PC-3 (cell line): Measurements from ENCODE around the gene LIM2. TPM values are rescaled to one million over a fixed set of nuclear protein-coding genes. Genes with fewer than 3 reads are reported as not detected.

Experiments used
- ATAC-seq: fragments of 200-7000 bp; cut with Tn5 transposase; 2 replicates; pipeline ENCODE4 v1.9.1; 2020; ENCODE audit warnings: mild to moderate bottlenecking, moderate library complexity
- BruUV-seq: library from RNA; stranded (reverse); fragments of 400-500 nt; replicated peaks from 2 replicates; lab custom pipeline; 2021; lab: Mats Ljungman, UMichigan
- CTCF ChIA-PET: fragments of 300-600 bp; sonication (Branson Sonifier 250); formaldehyde crosslinking; loops from one replicate; lab custom pipeline; 2022; ENCODE audit warnings: antibody characterized with exemption; lab: Charles Lee
- POLR2A ChIA-PET: fragments of 300-600 bp; sonication (Branson Sonifier 250); formaldehyde crosslinking; loops from one replicate; lab custom pipeline; 2022; ENCODE audit warnings: antibody characterized with exemption; ENCODE audit not compliant: unreplicated experiment; lab: Charles Lee
- DNase-seq: peaks from one replicate; pipeline ENCODE4 v3.0.0-alpha.2; 2015
- H2AFZ ChIP-seq: fragments of 300-600 bp; sonication (generic); 2 replicates; pipeline ENCODE4 v1.6.0; 2016; ENCODE audit warnings: antibody characterized with exemption, low read length
- H3F3A ChIP-seq: fragments of 300-600 bp; sonication (generic); one replicate; pipeline ENCODE4 v1.6.0; 2017; ENCODE audit warnings: antibody characterized with exemption, low read length, control low read depth, mild to moderate bottlenecking; ENCODE audit not compliant: unreplicated experiment
- H3K27ac ChIP-seq: fragments of 300-600 bp; sonication (generic); 2 replicates; pipeline ENCODE4 v1.5.1; 2016; ENCODE audit warnings: mild to moderate bottlenecking, low read length
- H3K27me3 ChIP-seq: fragments of 300-600 bp; sonication (generic); 2 replicates; pipeline ENCODE4 v1.6.1; 2016; ENCODE audit warnings: low read length, mixed read lengths
- H3K36me3 ChIP-seq: fragments of 300-600 bp; sonication (generic); 2 replicates; pipeline ENCODE4 v1.6.1; 2016; ENCODE audit warnings: low read depth, mixed run types, low read length, mixed read lengths
- H3K4me1 ChIP-seq: fragments of 300-600 bp; sonication (generic); 2 replicates; pipeline ENCODE4 v1.5.1; 2016; ENCODE audit warnings: low read length; ENCODE audit not compliant: insufficient read depth
- H3K4me2 ChIP-seq: fragments of 300-600 bp; sonication (generic); 2 replicates; pipeline ENCODE4 v1.6.0; 2016; ENCODE audit warnings: low read length
- H3K4me3 ChIP-seq: fragments of 300-600 bp; sonication (generic); 2 replicates; pipeline ENCODE4 v1.5.1; 2016; ENCODE audit warnings: mild to moderate bottlenecking, low read length, mixed read lengths
- H3K79me2 ChIP-seq: fragments of 300-600 bp; sonication (generic); 2 replicates; pipeline ENCODE4 v1.6.1; 2017; ENCODE audit warnings: low read length, mixed read lengths
- H3K9ac ChIP-seq: fragments of 300-600 bp; sonication (generic); 2 replicates; pipeline ENCODE4 v1.6.0; 2016; ENCODE audit warnings: mild to moderate bottlenecking, low read length
- H3K9me2 ChIP-seq: fragments of 300-600 bp; sonication (generic); replicated peaks from 2 replicates; pipeline ENCODE4 v1.6.1; 2016; ENCODE audit warnings: mixed run types, low read length, mixed read lengths
- H3K9me3 ChIP-seq: fragments of 300-600 bp; sonication (generic); 2 replicates; pipeline ENCODE4 v1.6.1; 2016; ENCODE audit warnings: low read length, mixed read lengths
- H4K20me1 ChIP-seq: fragments of 300-600 bp; sonication (generic); 2 replicates; pipeline ENCODE4 v1.6.1; 2016; ENCODE audit warnings: low read length, mixed read lengths
- EZH2 ChIP-seq: fragments of 300-600 bp; sonication (generic); IDR thresholded peaks from one replicate; pipeline ENCODE4 v1.6.1; 2017; ENCODE audit warnings: antibody characterized with exemption, mild to moderate bottlenecking, low read length; ENCODE audit not compliant: unreplicated experiment
- EZH2phosphoT487 ChIP-seq: fragments of 300-600 bp; sonication (generic); IDR thresholded peaks from 2 replicates; pipeline ENCODE4 v1.6.1; 2018; ENCODE audit warnings: mild to moderate bottlenecking, antibody characterized with exemption, low read length, borderline replicate concordance
- intact Hi-C: fragments of 100-400 bp; cut with micrococcal nuclease; formaldehyde crosslinking; loops from 2 replicates; pipeline ENCODE4 v1.9.0; 2023
- total RNA-seq: library from RNA; depleted of rRNA; stranded (reverse); fragments of >200 nt; gene quantifications from 2 replicates; pipeline ENCODE4 v1.2.3, GENCODE V29; 2014
- TF ChIP-seq, protein P1 (sequence below): fragments of 300-600 bp; sonication (generic); conservative IDR thresholded peaks from 2 replicates; pipeline ENCODE4 v1.5.1; 2017; ENCODE audit warnings: antibody characterized with exemption, low read depth, mild to moderate bottlenecking, low read length

The LIM2 gene
- total RNA-seq, 1 experiment from 2014 or later = not detected

- H3K4me1 ChIP-seq = peaks cover 57% of the 10 kb centered on the region
- POLR2A ChIA-PET = interaction anchor here (2.5 kb wide), 1 partner anchor 25 kb away, joined by 20 read pairs; no protein-coding TSS in a partner anchor
Observed at GRCh38 chr19:51364200-51365106, 23.3 kb downstream of the LIM2 start.

GRCh38 chr19:51361239-51361638 is 26.5 kb downstream of the LIM2 start:
- Histone ChIP-seq H3K9me2 (no peaks in the 10 kb centered on the region), H3K9ac (no peak overlapping the region), H3K4me1 (peaks cover 59% of the 10 kb centered on the region), H3F3A (peaks cover 4% of the 10 kb centered on the region), H3K27me3 (no peaks in the 10 kb centered on the region), H3K4me3 (no peak overlapping the region), H3K36me3 (no peaks in the 10 kb centered on the region), H3K9me3 (no peaks in the 10 kb centered on the region), H3K27ac (no peak overlapping the region), H3K4me2 (no peak overlapping the region), H4K20me1 (no peaks in the 10 kb centered on the region), H3K79me2 (peaks cover 63% of the 10 kb centered on the region), H2AFZ (no peak overlapping the region)
- BruUV-seq = no TSS peak
- POLR2A ChIA-PET = no interaction called here
- no peak for DNase-seq
- ATAC-seq = no peak
- no peak for TF ChIP-seq EZH2phosphoT487
- no peak for TF ChIP-seq EZH2
- TF ChIP-seq, protein P1, sequence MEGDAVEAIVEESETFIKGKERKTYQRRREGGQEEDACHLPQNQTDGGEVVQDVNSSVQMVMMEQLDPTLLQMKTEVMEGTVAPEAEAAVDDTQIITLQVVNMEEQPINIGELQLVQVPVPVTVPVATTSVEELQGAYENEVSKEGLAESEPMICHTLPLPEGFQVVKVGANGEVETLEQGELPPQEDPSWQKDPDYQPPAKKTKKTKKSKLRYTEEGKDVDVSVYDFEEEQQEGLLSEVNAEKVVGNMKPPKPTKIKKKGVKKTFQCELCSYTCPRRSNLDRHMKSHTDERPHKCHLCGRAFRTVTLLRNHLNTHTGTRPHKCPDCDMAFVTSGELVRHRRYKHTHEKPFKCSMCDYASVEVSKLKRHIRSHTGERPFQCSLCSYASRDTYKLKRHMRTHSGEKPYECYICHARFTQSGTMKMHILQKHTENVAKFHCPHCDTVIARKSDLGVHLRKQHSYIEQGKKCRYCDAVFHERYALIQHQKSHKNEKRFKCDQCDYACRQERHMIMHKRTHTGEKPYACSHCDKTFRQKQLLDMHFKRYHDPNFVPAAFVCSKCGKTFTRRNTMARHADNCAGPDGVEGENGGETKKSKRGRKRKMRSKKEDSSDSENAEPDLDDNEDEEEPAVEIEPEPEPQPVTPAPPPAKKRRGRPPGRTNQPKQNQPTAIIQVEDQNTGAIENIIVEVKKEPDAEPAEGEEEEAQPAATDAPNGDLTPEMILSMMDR = no peak
- CTCF ChIA-PET = no interaction called here
- intact Hi-C loops = no loop called here

More at GRCh38 chr19:51364200-51365106, 23.3 kb downstream of the LIM2 start:
- TF ChIP-seq, protein P1 = no peak
- no peak for TF ChIP-seq EZH2
- TF ChIP-seq EZH2phosphoT487 = no peak
- DNase-seq (peak; percentile 94), ATAC-seq (peak; percentile 29)
- intact Hi-C loops = no loop called here
- peak overlapping the region; percentile 89 for H3K4me2 ChIP-seq
- peaks cover 4% of the 10 kb centered on the region for H3F3A ChIP-seq
- BruUV-seq = no TSS peak
- no peaks in the 10 kb centered on the region for H3K9me2 ChIP-seq
- no peaks in the 10 kb centered on the region for H4K20me1 ChIP-seq
- H3K9ac ChIP-seq = peak overlapping the region; percentile 96
- peaks cover 52% of the 10 kb centered on the region for H3K79me2 ChIP-seq
- peak overlapping the region; percentile 45; the same call in 1 of the 2 replicates for H3K4me3 ChIP-seq
- no peaks in the 10 kb centered on the region for H3K36me3 ChIP-seq
- CTCF ChIA-PET = interaction anchor here (0.5 to 0.8 kb wide), 2 partner anchors 25 to 56 kb away, joined by 3 to 9 read pairs; no protein-coding TSS in a partner anchor
- no peak overlapping the region for H2AFZ ChIP-seq
- H3K9me3 ChIP-seq = no peaks in the 10 kb centered on the region
- H3K27ac ChIP-seq = peak overlapping the region; percentile 96
- no peaks in the 10 kb centered on the region for H3K27me3 ChIP-seq
